ENCODE results near the gene SGO2.
"Not testable (repeated sequence)": the region's sequence is repeated elsewhere in the genome, so short reads cannot be mapped to it uniquely, and the experiment has no call there.

Gene SGO2

GRCh38 chr2:200620606-200621390, 94.8 kb downstream of the SGO2 start:
- no peak for DNase-seq (ENCODE audit: low spot score)

- no peak for DNase-seq (ENCODE audit: low spot score)
Measured at GRCh38 chr2:200622106-200622505, 96.1 kb downstream of the SGO2 start.

GRCh38 chr2:200624026-200624425, 98.0 kb downstream of the SGO2 start:
- DNase-seq (ENCODE audit: low spot score): no peak

GRCh38 chr2:200624658-200625057, 98.7 kb downstream of the SGO2 start:
- DNase-seq (ENCODE audit: low spot score): peak; percentile 9

GRCh38 chr2:200625282-200625681, 99.3 kb downstream of the SGO2 start:
- DNase-seq (ENCODE audit: low spot score): no peak

GRCh38 chr2:200625958-200626363, 100.0 kb downstream of the SGO2 start:
- DNase-seq (ENCODE audit: low spot score): peak; percentile 11

- no peak for DNase-seq (ENCODE audit: low spot score)
Measured at GRCh38 chr2:200627110-200627770, 101.2 kb downstream of the SGO2 start.

- not testable (repeated sequence) for DNase-seq (ENCODE audit: low spot score)
Measured at GRCh38 chr2:200628461-200628860, 102.5 kb downstream of the SGO2 start.

- DNase-seq (ENCODE audit: low spot score): no peak
Measured at GRCh38 chr2:200631287-200631686, 105.3 kb downstream of the SGO2 start.
